HS-27A (cell line): ENCODE data around the gene CHST4.
A peak's percentile ranks its signal among the peaks of the same experiment; 100 is the strongest.
"Not testable (repeated sequence)": the region's sequence is repeated elsewhere in the genome, so short reads cannot be mapped to it uniquely, and the experiment has no call there.

Experiments
- DNase-seq: peaks from one replicate; pipeline ENCODE4 v3.0.0-alpha.2; 2012; ENCODE audit warnings: low read depth, missing footprints

CHST4 gene

DNA sequence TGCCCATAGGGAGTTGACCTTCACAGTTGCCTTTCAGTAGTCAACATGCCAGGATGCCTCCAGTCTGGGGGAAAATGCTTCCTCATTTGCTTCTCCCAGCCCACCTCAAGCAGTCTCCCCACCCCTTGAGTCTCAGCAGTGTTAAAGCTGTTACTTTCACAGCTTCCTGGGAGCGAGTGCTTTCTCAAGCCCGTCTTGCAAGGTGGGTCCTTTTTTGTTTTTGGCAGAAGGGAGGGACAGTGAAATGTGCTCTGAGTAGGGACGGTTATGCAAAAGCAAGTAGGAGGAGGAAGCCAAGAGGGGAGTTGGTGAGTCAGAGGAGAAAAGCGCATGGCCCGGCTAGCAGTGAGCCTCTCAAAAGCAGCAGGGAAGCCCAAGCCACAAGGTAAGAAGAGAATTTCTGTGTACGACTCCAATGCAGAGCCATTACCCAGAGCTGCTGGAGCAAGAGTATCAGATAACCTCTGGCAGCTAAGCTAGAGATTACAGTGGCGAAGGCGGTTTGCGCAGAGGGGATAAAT, at the start of gene CHST4:
Gene CHST4, plus strand, starts transcription at position 316 of the 521 bp plus-strand sequence. CDS start 10,252 bp downstream, outside the sequence.
- DNase-seq = no peak

DNA sequence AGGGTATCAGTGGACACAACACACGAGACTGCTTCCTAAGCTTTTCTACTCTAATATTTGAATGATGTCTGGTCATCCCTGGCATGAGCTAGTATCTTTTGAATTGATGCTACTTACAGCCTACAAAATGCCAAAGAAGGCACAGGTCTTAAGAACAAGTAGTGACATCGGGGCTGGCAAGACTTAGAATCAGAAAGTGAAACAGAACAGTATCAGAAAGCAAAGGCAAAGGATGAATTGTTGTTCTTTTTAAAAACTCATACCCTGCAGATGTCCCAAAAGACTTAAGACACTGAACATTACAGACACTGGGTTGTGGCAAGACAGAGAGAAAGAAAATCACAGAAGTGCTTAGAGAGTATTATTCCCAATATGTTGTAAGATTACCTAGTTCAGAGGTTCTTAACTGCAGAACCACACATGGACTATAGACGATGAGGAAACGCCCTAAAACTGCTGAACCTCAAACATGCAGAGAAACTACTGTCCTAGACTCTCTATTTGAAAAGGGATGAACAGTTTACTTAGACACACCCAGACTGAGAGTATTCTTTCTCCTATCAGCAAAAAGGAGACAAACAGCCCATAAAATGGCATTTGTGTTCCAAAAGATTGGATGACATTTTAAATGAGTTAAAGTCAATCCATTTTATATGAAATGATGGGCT, 49.6 kb upstream of the CHST4 start:
- no peak for DNase-seq

DNA sequence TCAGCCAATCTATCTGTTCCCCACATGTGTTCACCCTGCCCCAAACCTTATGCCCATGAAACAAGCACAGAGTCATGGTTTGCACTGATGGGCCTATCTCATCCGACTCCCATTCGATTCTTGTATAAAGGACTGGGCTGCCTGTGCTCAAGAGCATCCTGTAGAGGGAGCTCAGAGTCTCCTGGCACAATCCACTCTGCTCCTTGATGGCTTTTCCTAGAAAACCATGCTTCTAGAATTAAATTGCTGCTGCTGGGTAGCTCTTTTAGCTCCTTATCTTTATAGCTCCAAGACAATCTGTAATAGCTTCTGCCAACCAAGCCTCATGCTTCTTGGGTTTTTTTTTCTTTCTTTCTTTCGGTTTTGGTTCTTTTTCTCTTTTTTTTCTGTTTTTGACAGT, 46.8 kb upstream of the CHST4 start:
- DNase-seq = no peak

DNA sequence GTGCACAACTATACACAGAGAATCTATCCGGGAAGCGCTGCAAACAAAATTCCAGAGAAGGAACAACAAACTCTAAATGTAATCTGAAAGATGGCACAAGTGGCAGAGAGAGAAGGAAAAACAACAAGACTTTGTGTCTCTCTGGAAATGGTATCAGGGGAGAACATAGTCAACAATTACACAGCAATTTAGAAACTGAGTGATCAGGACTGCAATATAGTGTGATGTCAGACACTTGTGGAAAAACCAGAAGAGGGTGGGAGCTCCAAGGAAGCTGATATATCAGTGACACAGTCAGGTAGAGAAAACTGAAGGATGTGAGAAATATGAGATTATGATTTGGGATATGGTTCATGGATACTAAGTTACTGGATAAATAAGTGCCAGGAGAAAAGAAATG, 45.3 kb upstream of the CHST4 start:
- DNase-seq = no peak

DNA sequence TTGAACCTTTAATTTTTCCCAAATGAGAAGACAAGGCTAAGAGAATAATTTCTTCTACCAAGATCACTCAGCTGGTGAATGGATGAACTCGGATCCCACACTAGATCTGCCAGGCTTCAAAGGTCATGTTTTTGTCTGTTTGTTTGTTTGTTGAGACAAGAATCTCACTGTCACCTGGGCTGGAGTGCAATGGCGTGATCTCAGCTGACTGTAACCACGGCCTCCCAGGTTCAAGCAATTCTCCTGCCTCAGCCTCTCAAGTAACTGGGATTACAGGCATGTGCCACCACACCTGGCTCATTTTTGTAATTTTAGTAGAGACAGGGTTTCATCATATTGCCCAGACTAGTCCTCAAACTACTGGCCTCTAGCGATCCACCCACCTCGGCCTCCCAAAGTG, 43.7 kb upstream of the CHST4 start:
- DNase-seq = no peak

DNA sequence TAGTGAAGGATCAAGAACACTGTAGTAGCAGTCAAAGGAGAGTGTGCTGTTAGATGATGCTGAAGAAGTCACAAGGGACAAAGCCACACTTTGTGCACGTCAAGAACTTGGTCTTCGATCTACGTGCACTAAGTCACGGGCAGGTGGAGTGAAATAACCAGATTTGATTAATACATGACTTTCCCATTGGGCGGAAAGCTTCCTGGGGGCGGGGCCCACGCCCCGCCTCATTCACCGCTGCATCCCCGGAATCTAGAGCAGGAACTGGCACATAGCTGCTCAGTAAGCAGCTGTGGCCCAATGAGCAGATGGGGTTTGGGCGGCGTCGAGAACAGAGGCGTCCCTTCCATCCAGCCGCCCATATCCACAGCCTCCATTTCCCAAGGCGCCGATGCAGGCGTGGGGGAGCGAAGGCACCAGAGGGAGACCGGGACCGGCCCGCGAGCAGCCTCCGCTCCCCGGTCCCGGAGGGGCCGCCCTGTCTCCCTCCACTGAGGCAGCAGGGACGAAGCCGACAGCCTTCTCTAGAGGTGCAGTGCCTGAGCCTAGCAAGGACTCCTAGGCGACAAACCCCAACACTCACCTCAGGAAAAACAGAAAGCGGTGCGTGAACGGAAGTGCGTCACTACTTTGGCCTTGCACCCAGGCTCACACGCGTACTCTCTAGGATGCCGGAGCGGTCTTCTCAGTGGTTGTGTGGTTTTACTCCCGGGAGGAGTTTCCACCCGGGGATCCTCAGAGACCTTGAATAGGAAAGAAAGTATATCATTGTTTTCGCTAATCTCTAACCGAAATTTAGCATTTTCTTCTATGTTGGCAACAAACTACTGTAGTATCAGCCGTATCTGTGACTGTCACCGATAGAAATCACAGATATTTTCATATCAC, 42.0 kb upstream of the CHST4 start:
- peak; percentile 89 for DNase-seq

DNA sequence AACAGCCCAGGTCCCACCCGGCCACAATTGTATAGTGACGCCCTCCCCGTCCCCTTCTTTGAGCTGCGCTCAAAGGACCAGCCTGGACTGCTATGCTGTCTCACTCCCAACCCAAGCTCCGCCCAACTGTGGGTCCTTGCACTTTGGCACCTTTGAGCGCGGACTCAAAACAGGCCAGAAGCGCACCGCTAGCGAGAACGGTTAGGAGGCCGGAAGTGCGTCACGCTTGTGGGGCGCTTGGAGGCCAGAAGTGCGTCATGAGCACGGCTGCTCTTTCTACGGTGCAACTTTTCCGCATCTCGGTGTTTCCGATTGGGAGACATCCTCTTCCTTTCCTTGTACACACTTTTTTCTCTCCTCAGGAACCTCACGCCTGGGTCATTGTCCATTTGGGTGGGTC, 37.1 kb upstream of the CHST4 start, which contains the start of gene ZNF19:
Gene ZNF19, minus strand, starts transcription at position 203 of the 400 bp plus-strand sequence. CDS start 7,210 bp downstream, outside the sequence.
- DNase-seq = no peak

DNA sequence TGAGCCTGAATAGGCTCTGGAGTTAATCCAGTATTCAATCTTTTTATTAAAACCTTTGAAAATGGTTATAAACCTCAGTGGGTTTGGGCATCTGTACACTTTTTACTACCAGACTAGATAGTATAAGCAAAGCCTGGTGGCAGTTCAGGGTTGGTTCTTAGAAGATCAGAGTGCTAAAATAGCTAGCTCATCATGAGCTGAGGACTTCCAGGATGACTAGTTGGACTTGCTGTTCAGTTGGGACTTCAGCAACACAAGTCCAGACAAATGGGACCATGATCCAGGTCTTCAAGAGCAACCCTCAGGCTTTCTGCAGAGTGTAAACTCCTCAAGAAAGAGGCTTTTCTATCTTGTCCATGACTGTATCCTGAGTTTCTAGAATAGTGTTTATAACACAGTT, 35.9 kb upstream of the CHST4 start:
- DNase-seq = no peak

DNA sequence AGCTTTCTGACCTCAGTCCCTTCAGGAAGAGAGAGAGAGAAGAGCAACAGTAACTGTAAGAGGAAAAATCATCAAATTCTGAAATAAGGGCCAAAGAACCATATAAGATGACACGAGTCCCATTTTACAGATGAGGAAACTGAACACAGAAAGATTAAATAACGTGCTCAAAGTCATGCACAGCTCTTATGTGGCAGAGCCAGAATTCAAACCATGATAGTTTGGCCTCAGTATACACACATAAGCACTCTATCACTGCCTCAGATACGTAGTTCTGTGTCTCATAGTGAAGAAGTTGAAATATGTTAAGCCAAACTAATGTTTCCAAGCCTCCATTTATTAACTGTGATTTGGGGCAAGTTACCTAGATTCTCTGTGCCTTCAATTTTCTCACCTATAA, 35.2 kb upstream of the CHST4 start:
- DNase-seq = no peak

DNA sequence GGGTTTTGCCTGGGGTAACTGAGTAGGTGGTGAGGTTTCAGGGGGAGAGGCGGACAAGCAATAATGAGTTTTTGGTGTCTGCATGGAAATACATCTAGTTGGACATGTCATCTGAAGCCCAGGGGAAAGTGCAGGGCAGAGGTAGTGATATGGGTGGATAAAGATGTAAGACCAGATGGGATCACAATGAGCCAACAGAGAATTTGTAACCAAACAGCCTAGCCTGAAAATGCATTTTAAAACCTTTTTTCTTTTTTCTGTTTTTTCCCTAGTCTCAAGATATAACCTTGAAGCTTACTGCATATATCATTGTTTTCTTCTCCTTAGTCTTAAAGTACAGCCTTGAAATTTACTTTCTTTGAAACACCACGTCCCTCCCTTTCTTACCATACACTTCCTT, 33.4 kb upstream of the CHST4 start:
- no peak for DNase-seq

DNA sequence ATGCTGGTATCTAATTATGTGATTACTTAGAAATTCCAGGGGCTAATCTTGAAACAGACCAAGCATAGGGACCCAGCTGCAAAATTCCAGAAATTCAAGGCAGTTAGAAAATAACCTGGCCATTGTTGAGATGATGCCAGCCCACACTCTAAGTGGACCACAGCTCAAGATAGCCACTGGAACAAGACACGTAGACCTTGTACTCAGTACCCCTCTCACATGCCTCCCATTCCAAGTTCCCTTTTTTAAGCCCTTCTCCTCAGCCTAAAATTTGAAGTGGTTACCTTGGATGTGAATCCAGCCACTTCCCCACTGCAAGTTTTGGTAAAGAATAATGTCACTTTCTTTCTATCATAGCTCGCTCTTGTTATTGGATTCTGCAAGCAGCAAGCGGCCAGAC, 33.0 kb upstream of the CHST4 start:
- DNase-seq = no peak

DNA sequence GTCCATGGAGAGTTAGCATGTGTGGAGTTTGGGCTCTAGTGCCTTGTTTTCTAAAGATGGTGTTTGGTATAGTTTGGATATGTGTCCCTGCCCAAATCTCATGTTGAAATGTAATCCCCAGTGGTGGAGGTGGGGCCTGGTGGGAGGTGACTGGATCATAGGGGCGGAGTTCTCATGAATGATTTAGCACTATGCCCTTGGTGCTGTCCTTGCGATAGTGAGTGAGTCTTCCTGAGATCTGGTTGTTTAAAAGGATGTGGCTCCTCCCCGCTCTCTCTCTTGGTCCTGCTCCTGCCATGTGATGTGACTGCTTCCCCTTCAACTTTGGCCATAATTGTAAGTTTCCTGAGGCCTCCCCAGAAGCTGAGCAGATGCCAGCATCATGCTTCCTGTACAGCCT, 28.2 kb upstream of the CHST4 start:
- DNase-seq = no peak

DNA sequence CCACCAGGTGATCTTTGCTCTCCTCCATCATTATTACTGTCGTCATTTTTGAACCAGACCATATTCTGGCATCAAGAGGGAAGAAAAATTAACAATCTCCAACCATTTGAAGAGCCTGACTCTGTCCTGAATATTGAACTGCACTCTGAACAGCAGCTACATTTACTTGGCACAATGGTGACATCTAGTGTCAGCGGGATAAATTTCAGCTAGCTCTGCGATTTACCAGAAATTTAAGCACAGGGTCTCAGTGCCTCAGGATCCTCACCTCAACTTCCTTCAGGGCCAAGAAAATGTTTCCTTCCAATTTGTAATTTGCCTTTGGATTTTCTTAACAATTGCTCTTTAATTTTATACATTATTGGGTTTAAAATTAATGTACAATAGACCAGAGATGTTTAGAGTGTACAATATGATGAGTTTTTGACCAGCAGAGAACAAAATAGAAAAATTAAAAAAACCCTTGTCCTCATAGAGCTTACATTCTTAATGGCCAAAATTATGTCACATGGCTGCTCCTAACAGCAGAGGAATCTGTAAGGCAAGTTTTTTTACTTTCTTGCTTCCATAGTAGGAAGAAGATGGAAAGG, 26.4 kb upstream of the CHST4 start:
- DNase-seq = no peak

DNA sequence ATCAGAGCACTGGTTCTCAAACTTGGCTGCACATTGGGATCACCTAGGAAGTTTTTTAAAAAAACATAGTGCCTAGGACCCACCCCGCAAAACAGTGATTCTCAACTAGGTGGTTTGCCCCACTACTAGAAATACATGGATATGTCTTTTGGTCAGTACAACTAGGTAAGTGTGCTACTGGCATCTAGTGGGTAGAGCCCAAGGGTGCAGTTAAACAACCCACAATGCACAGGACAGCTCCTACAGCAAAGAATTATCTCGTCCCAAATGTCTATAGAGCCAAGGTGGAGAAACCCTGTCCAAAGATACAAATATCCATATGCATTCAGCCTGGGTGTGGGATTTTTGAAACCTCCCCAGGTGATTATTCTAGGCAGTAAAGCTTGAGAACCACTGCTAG, 25.3 kb upstream of the CHST4 start:
- DNase-seq = no peak

DNA sequence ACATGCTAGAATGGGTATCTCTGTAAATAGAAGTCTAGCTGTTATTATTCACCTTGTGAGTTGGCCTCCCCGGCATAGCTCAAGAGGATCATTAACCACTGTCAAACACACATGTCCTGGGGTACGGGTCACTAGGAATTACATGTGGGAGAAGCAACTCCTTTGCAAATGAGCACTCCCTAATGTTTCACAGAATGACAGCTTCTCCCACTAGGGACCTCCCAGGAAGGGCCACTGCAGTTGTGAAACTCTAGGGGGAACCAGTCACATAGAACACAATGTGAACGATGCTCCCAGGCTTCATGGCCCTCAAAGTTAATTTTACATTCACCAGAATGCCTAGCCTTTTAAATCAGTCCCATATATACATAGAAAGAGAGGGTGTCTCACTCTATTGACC, 24.7 kb upstream of the CHST4 start:
- DNase-seq = no peak

DNA sequence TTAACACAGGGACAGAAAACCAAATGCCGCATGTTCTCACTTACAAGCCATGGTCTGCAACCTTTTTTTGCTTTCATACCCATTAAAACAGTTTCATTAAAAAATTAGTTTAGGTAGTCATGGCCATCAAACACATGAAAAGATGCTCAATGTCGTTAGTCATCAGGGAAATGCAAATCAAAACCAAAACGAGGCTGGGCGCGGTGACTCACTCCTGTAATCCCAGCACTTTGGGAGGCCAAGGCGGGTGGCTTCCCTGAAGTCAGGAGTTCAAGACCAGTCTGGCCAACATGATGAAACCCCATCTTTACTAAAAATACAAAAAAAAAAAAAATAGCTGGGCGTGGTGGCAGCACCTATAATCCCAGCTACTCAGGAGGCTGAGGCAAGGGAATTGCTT, 22.2 kb upstream of the CHST4 start:
- DNase-seq = not testable (repeated sequence)

DNA sequence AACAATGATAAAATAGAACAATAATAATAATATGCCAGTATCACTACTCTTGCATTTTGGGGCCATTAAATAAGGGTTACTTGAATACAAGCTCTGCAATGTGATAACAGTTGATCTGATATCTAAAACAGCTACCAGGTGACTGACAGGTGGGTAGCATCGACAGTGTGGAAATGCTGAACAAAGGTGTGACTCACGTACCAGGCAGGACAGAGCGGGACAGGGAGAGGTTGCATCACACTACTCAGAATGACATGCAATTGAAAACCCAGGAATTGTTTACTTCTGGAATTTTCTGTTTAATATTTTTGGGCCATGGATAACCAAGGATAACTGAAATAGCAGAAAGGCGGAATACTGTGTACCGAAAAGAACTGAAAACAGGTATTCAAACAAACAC, 21.3 kb upstream of the CHST4 start:
- DNase-seq = no peak

DNA sequence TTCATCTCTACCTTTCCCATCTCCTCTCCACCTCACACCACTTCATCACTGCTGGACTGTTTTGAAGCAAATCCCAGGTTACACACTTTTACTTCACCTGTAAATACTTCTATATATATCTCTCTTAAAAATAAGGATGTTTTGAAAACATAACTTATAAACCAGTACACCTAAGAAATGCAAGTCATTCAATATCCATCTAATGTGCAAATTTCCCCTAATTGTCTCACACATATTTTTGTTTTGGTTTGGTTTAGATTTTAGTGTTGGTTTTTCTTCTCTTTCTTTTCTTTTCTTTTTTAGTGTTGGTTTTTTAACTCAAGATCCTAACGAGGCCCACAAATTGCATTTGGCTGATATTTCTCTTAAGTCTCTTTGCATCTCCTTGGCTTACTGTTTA, 19.2 kb upstream of the CHST4 start:
- no peak for DNase-seq

DNA sequence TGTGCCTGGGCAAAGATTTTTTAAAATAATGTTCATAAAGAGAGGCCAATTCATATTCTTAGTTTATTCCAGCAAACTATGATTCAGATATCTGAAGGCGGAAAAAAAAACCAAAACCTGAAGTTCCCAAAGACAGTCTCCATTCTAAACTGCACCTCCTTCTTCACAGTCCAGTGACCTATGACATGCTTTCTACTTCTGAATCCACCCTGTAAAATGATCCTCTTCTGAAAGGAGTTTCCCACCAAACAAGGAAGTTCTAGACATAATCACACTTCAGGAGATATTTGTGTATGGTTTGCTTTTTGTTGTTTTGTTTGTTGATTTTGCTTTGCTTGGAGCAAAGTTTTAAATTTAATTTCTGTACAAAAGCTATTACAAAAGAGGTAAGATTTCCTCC, 12.9 kb upstream of the CHST4 start:
- DNase-seq = no peak

DNA sequence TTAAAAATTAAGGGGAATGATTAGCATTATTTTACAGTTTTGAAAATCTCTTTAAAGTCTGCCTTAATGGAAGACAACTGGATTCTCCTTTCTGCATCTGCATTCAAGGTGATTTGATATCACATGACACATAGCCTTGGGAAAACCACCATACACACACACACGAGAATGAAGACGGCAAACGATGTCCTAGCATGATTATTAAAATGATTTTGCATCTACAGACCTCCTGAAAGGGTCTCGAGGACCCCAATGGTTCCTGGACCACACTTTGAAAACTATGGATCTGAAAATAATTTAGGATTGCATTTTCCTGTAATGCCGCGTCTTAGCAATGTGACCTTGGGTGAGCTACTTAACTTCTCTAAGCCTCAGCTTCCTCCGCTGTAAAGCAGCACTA, 11.8 kb upstream of the CHST4 start:
- no peak for DNase-seq

DNA sequence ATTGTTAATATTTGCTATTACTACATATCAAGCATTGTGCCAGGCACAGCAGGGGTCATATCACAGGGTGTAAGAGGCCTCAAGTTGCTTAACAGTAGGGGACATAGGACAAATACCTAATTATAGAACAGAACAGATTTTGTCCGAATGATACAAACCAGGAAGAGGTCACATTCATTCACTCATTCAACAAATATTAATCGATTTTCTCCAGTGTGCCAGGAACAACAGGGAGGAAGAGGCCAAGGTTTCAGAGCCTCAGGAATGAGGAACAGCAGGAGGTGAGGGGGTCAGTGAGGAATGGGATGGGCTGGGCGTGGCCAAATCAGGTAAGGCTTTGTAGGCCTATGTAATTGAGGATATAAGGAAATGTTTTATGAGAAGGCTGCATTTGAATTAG, 11.2 kb upstream of the CHST4 start:
- DNase-seq = no peak

DNA sequence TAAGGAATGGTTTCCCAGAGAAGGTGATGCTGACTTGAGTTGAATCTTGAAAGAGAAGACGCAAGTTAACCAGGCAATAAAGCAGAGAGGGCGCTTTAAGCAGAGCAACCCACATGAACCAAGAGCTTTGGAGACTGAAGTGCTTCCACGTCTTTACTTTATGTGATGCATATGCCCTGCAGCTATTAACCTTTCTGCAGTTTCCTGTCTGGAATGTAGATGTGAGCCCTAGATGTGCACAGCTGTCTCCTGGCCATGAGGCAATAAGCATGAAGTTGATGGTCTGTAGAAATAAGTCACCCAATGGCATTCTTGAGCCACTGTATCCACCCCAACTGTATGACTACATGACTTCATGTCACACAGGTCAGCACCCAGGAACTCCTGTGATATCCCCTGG, 5.7 kb upstream of the CHST4 start:
- DNase-seq = no peak
